HCT116 (cell line): ENCODE measurements around the gene CENPP. TPM values are rescaled to one million over a fixed set of nuclear protein-coding genes. Genes with fewer than 3 reads are reported as not detected.

Source experiments
- ATAC-seq: fragments of 200-7000 bp; cut with Tn5 transposase; 2 replicates; pipeline ENCODE4 v1.9.1; 2020; ENCODE audit warnings: mild to moderate bottlenecking, moderate library complexity
- BruUV-seq: library from RNA; stranded (reverse); fragments of 400-500 nt; replicated peaks from 2 replicates; lab custom pipeline; 2021; lab: Mats Ljungman, UMichigan
- CTCF ChIA-PET: fragments of 300-600 bp; sonication (Branson Sonifier 250); formaldehyde crosslinking; loops from one replicate; lab custom pipeline; 2021; ENCODE audit warnings: antibody characterized with exemption; lab: Charles Lee
- POLR2A ChIA-PET: fragments of 300-600, 350-600 bp; sonication (Branson Sonifier 250); formaldehyde crosslinking; loops from one replicate; lab custom pipeline; 2021; ENCODE audit warnings: antibody characterized with exemption; lab: Charles Lee
- RAD21 ChIA-PET, 2 experiments: fragments of 300-600 bp; sonication (Branson Sonifier 250); formaldehyde crosslinking; loops; one replicate each; lab custom pipeline; 2023; ENCODE audit warnings: low total read pairs in 2 of 2; ENCODE audit not compliant: uncharacterized antibody in 2 of 2, unreplicated experiment in 2 of 2, low non-redundant PET in 1 of 2; lab: Charles Lee
- DNase-seq: peaks from one replicate; pipeline ENCODE4 v3.0.0-alpha.2; 2010; ENCODE audit warnings: low read depth, low spot score
- H2AFZ ChIP-seq: fragments of 200-600 bp; shearing (Covaris generic), sonication (generic); 2 replicates; pipeline ENCODE4 v1.6.1; 2017; ENCODE audit warnings: low read depth, mixed run types, mixed read lengths, antibody characterized with exemption, low read length; ENCODE audit not compliant: poor library complexity, severe bottlenecking
- H3K27ac ChIP-seq: 2 replicates; pipeline ENCODE4 v1.5.1; 2012; ENCODE audit warnings: low read depth, low read length
- H3K27me3 ChIP-seq: fragments of 200-600 bp; sonication (generic); 2 replicates; pipeline ENCODE4 v1.6.1; 2016; ENCODE audit warnings: mixed run types, low read length, mixed read lengths; ENCODE audit not compliant: insufficient read depth
- H3K36me3 ChIP-seq, 2 experiments: fragments of 200-500 bp in 1 of 2; fragments of 200-600 bp in 1 of 2; sonication (Bioruptor generic) in 1 of 2; sonication (generic) in 1 of 2; 2 replicates each; pipeline versions ENCODE4 v1.5.1 to v1.6.1; 2014 to 2016; ENCODE audit warnings: low read length in 2 of 2, inconsistent platforms in 1 of 2, mixed read lengths in 1 of 2, mixed run types in 1 of 2; ENCODE audit not compliant: insufficient read depth in 2 of 2, control insufficient read depth in 1 of 2
- H3K4me1 ChIP-seq, 2 experiments: fragments of 200-600 bp in 1 of 2; sonication (generic) in 1 of 2; 2 replicates each; pipeline versions ENCODE4 v1.5.1 to v1.6.1; 2012 to 2017; ENCODE audit warnings: low read length in 2 of 2, inconsistent platforms in 1 of 2, mild to moderate bottlenecking in 1 of 2, mixed read lengths in 1 of 2, mixed run types in 1 of 2, moderate library complexity in 1 of 2; ENCODE audit not compliant: insufficient read depth in 2 of 2, control insufficient read depth in 1 of 2
- H3K4me2 ChIP-seq: fragments of 200-600 bp; sonication (generic); 2 replicates; pipeline ENCODE4 v1.6.1; 2017; ENCODE audit warnings: mixed run types, low read length, mixed read lengths
- H3K4me3 ChIP-seq, 2 experiments: fragments of 200-600 bp in 1 of 2; sonication (generic) in 1 of 2; replicated peaks in 1 of 2; 2 replicates each; pipeline ENCODE4 v1.5.1; 2011 to 2016; ENCODE audit warnings: low read length in 2 of 2, control low read depth in 1 of 2, low read depth in 1 of 2, mild to moderate bottlenecking in 1 of 2, mixed read lengths in 1 of 2, mixed run types in 1 of 2
- H3K79me2 ChIP-seq: fragments of 200-600 bp; sonication (generic); 2 replicates; pipeline ENCODE4 v1.6.1; 2017; ENCODE audit warnings: mild to moderate bottlenecking, mixed run types, low read length, moderate library complexity, mixed read lengths; ENCODE audit not compliant: insufficient read depth
- H3K9ac ChIP-seq: fragments of 200-600 bp; sonication (generic); 2 replicates; pipeline ENCODE4 v1.6.1; 2016; ENCODE audit warnings: low read length, mixed read lengths
- H3K9me2 ChIP-seq: fragments of 200-600 bp; sonication (generic), shearing (Covaris generic); 2 replicates; pipeline ENCODE4 v1.6.1; 2017; ENCODE audit warnings: mixed run types, mild to moderate bottlenecking, moderate library complexity; ENCODE audit not compliant: insufficient read depth
- H3K9me3 ChIP-seq, 2 experiments: fragments of 200-500 bp in 1 of 2; fragments of 200-600 bp in 1 of 2; sonication (Bioruptor generic) in 1 of 2; sonication (generic) in 1 of 2; 2 replicates each; pipeline ENCODE4 v1.6.1; 2014 to 2017; ENCODE audit warnings: low read length in 2 of 2, mixed read lengths in 2 of 2, inconsistent platforms in 1 of 2, low read depth in 1 of 2, mild to moderate bottlenecking in 1 of 2, mixed run types in 1 of 2, moderate library complexity in 1 of 2; ENCODE audit not compliant: control insufficient read depth in 1 of 2, insufficient read depth in 1 of 2
- H4K20me1 ChIP-seq: fragments of 200-600 bp; sonication (generic), shearing (Covaris generic); 2 replicates; pipeline ENCODE4 v1.6.1; 2017; ENCODE audit warnings: mixed run types, mild to moderate bottlenecking, moderate library complexity; ENCODE audit not compliant: insufficient read depth
- CEBPB ChIP-seq: IDR thresholded peaks from 2 replicates; pipeline ENCODE4 v1.6.1; 2012; ENCODE audit warnings: low read depth
- CTCF ChIP-seq, 3 experiments: fragments of 200-600 bp in 1 of 3; sonication (generic) in 1 of 3; IDR thresholded peaks in 2 of 3; conservative IDR thresholded peaks in 1 of 3; 2 replicates each; pipeline ENCODE4 v1.5.1; 2012 to 2017; ENCODE audit warnings: low read depth in 2 of 3, low read length in 2 of 3, antibody characterized with exemption in 1 of 3, borderline replicate concordance in 1 of 3, control low read depth in 1 of 3, mild to moderate bottlenecking in 1 of 3, mixed read lengths in 1 of 3, mixed run types in 1 of 3, moderate library complexity in 1 of 3; ENCODE audit not compliant: insufficient read depth in 1 of 3
- JUND ChIP-seq: IDR thresholded peaks from 2 replicates; pipeline ENCODE4 v1.6.1; 2012
- POLR2A ChIP-seq: IDR thresholded peaks from 2 replicates; pipeline ENCODE4 v1.7.0; 2011; ENCODE audit warnings: borderline replicate concordance; ENCODE audit not compliant: insufficient read depth, insufficient read length; ENCODE audit errors: extremely low read depth
- POLR2AphosphoS5 ChIP-seq: IDR thresholded peaks from 2 replicates; pipeline ENCODE4 v1.6.1; 2011; ENCODE audit warnings: mild to moderate bottlenecking, low read depth, low read length, moderate library complexity
- REST ChIP-seq: IDR thresholded peaks from 2 replicates; pipeline ENCODE4 v1.6.1; 2012; ENCODE audit warnings: low read depth
- SIN3A ChIP-seq: IDR thresholded peaks from 2 replicates; pipeline ENCODE4 v1.6.1; 2012; ENCODE audit warnings: low read depth
- SRF ChIP-seq: IDR thresholded peaks from 2 replicates; pipeline ENCODE4 v1.6.1; 2012; ENCODE audit warnings: low read depth
- ZBTB33 ChIP-seq: IDR thresholded peaks from 2 replicates; pipeline ENCODE4 v1.6.1; 2011; ENCODE audit warnings: mild to moderate bottlenecking, low read length, moderate library complexity; ENCODE audit not compliant: insufficient replicate concordance; ENCODE audit errors: extremely low read depth
- ZNF274 ChIP-seq: fragments of 200-500 bp; sonication (Bioruptor generic); IDR thresholded peaks from 2 replicates; pipeline ENCODE4 v1.6.1; 2014; ENCODE audit warnings: mild to moderate bottlenecking, low read depth, low read length, inconsistent platforms
- intact Hi-C: fragments of 100-400 bp; cut with micrococcal nuclease; formaldehyde crosslinking; loops from 2 replicates; pipeline ENCODE4 v1.10.0; 2022
- total RNA-seq: library from RNA; stranded (reverse); gene quantifications from one replicate; pipeline ENCODE4 v1.2.1, GENCODE V29; 2021; ENCODE audit not compliant: unreplicated experiment

Gene CENPP
- total RNA-seq, 1 experiment from 2014 or later: 7.0 TPM

GRCh38 chr9:92576175-92576574 is 250.4 kb downstream of the CENPP start:
- DNase-seq: no peak
- intact Hi-C loops: no loop called here
- Histone ChIP-seq H3K9ac (no peak overlapping the region), H3K9me2 (no peaks in the 10 kb centered on the region), H3K4me2 (no peak overlapping the region), H3K4me3 (no peak overlapping the region), H3K9me3 (no peaks in the 10 kb centered on the region), H3K27ac (no peak overlapping the region), H3K36me3 (no peaks in the 10 kb centered on the region), H3K79me2 (no peaks in the 10 kb centered on the region), H3K4me1 (no peaks in the 10 kb centered on the region), H2AFZ (no peak overlapping the region), H3K27me3 (no peaks in the 10 kb centered on the region), H4K20me1 (no peaks in the 10 kb centered on the region)
- RAD21 ChIA-PET: no interaction called here
- CTCF ChIA-PET: no interaction called here
- TF ChIP-seq POLR2A (no peak), ZBTB33 (no peak), CTCF (IDR thresholded peaks at IDR 0.05 in 2 of 3, conservative IDR thresholded peaks at IDR 0.05 in 1 of 3; ENCODE audit: borderline replicate concordance in 1 of 3, insufficient read depth in 1 of 3, low read depth in 2 of 3, low read length in 2 of 3) (no peak), CEBPB (no peak), REST (no peak), POLR2AphosphoS5 (no peak), JUND (no peak), ZNF274 (no peak), SIN3A (no peak), SRF (no peak)
- POLR2A ChIA-PET: no interaction called here
- BruUV-seq: no TSS peak
- ATAC-seq: no peak
